Measurements from ENCODE around the gene TRPV2.

Gene TRPV2

DNA sequence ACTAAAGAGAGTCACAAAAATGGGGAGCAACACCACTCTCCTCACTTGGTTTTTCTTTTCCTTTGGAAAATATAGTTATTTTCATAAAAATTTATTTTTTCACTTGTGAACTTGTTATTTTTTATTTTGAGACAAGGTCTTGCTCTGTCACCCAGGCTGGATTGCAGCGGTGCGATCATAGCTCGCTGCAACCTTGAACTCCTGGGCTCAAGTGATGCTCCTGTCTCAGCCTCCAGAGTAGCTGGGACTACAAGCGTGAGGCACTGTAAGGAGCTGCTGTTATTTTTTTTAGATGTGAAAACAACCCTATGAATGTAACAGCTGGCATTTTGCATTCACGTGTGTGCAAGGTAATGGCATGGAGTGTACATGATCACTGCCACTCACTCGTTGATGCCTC, 51.7 kb downstream of the TRPV2 start:
- POLR2A ChIA-PET, result no interaction called here
- no peak overlapping the region for H3K27ac ChIP-seq (ENCODE audit: insufficient read depth in 1 of 2, low read depth in 1 of 2, low read length in 2 of 2, poor library complexity in 1 of 2, severe bottlenecking in 2 of 2)
- peaks cover 0 to 16% (median 4%) of the 10 kb centered on the region in 4 experiments for H3K36me3 ChIP-seq (ENCODE audit: control insufficient read depth in 4 of 4, insufficient read depth in 4 of 4, low read length in 3 of 4)
- CTCF ChIA-PET, result interaction anchor here (0.8 to 4.1 kb wide), 4 partner anchors 14 to 103 kb away, joined by 3 to 19 read pairs (median 4); no protein-coding TSS in a partner anchor
- DNase-seq, result no peak
- no peaks in the 10 kb centered on the region for H3K27me3 ChIP-seq (replicated peaks in 2 of 5; ENCODE audit: control insufficient read depth in 4 of 5, insufficient read depth in 5 of 5, low read length in 4 of 5)
- WGBS (ENCODE audit: insufficient coverage), result 98% methylated on average over 6 of the region's 6 CpGs
- peaks cover 0 to 4% (median 0%) of the 10 kb centered on the region in 4 experiments for H3K4me1 ChIP-seq (ENCODE audit: control extremely low read depth in 1 of 4, control insufficient read depth in 4 of 4, insufficient read depth in 4 of 4, low read length in 3 of 4)
- H3K4me3 ChIP-seq (ENCODE audit: control insufficient read depth in 1 of 7, extremely low read depth in 1 of 7, insufficient read depth in 4 of 7, low read depth in 2 of 7, low read length in 6 of 7), result no peak overlapping the region
- H3K9me3 ChIP-seq (ENCODE audit: control extremely low read depth in 1 of 5, control insufficient read depth in 4 of 5, insufficient read depth in 2 of 5, low read depth in 1 of 5, low read length in 4 of 5), result no peaks in the 10 kb centered on the region

DNA sequence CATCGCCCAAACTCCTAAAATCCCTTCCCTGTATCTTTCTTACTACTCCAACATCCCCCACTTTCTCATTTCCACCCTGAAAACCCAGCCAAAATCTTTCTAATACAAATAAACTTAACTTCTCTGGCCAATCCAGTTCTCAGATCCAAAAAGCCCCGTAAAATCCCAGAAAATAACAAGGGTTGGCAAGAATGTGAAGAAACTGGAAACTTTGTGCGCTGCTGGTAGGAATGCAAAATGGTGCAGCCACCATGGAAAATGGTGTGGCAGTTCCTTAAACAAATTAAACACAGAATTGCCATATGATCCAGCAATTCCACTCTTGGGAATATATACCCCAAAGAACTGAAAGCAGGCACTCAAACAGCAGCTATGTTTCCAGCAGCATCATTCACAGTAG, 52.5 kb downstream of the TRPV2 start:
- POLR2A ChIA-PET, result no interaction called here
- 100% methylated on average over 1 of the region's 3 CpGs for WGBS (ENCODE audit: insufficient coverage)
- CTCF ChIA-PET, result interaction anchor here (0.8 to 4.1 kb wide), 3 partner anchors 15 to 40 kb away, joined by 3 to 19 read pairs (median 3); no protein-coding TSS in a partner anchor

DNA sequence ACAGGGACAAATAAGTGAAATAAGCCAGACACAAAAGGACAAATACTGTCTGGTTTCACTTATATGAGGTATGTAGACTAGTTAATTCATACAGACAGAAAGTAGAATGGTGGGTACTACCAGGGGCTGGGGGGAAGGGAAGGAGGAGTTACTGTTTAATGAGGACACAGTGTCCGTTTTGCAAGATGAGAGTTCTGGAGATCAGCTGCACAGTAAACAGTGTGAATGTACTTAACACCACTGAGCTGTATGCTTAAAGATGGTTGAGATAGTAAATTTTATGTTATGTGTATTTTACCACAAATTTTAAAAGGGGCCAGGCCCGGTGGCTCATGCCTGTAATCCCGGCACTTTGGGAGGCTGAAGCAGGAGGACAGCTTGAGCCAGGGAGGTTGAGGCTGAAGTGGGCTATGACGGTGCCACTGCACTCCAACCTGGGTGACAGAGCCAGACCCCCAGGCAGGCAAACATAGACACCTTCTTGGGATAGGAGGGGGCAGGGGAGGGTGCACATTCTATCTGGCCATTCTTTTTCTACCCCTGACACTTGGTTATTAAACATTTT, 53.1 kb downstream of the TRPV2 start:
- H3K36me3 ChIP-seq (ENCODE audit: control insufficient read depth in 4 of 4, insufficient read depth in 4 of 4, low read length in 3 of 4), result peaks cover 0 to 4% (median 1%) of the 10 kb centered on the region in 4 experiments
- POLR2A ChIA-PET, result no interaction called here
- peaks cover 0 to 4% (median 0%) of the 10 kb centered on the region in 4 experiments for H3K4me1 ChIP-seq (ENCODE audit: control extremely low read depth in 1 of 4, control insufficient read depth in 4 of 4, insufficient read depth in 4 of 4, low read length in 3 of 4)
- no peak overlapping the region for H3K27ac ChIP-seq (ENCODE audit: insufficient read depth in 1 of 2, low read depth in 1 of 2, low read length in 2 of 2, poor library complexity in 1 of 2, severe bottlenecking in 2 of 2)
- no peaks in the 10 kb centered on the region for H3K9me3 ChIP-seq (ENCODE audit: control extremely low read depth in 1 of 5, control insufficient read depth in 4 of 5, insufficient read depth in 2 of 5, low read depth in 1 of 5, low read length in 4 of 5)
- 93% methylated on average over 3 of the region's 4 CpGs for WGBS (ENCODE audit: insufficient coverage)
- H3K27me3 ChIP-seq (replicated peaks in 2 of 5; ENCODE audit: control insufficient read depth in 4 of 5, insufficient read depth in 5 of 5, low read length in 4 of 5), result no peaks in the 10 kb centered on the region
- CTCF ChIA-PET, result interaction anchor here (4.5 kb wide), 1 partner anchor 15 kb away, joined by 19 read pairs; no protein-coding TSS in a partner anchor
- DNase-seq, result no peak
- no peak overlapping the region for H3K4me3 ChIP-seq (ENCODE audit: control insufficient read depth in 1 of 7, extremely low read depth in 1 of 7, insufficient read depth in 4 of 7, low read depth in 2 of 7, low read length in 6 of 7)

More for the DNA sequence above, 52.5 kb downstream of the TRPV2 start:
- Histone ChIP-seq H3K4me1 (ENCODE audit: control extremely low read depth in 1 of 4, control insufficient read depth in 4 of 4, insufficient read depth in 4 of 4, low read length in 3 of 4) (peaks cover 0 to 4% (median 0%) of the 10 kb centered on the region in 4 experiments), H3K36me3 (ENCODE audit: control insufficient read depth in 4 of 4, insufficient read depth in 4 of 4, low read length in 3 of 4) (peaks cover 0 to 8% (median 3%) of the 10 kb centered on the region in 4 experiments), H3K9me3 (ENCODE audit: control extremely low read depth in 1 of 5, control insufficient read depth in 4 of 5, insufficient read depth in 2 of 5, low read depth in 1 of 5, low read length in 4 of 5) (no peaks in the 10 kb centered on the region), H3K27ac (ENCODE audit: insufficient read depth in 1 of 2, low read depth in 1 of 2, low read length in 2 of 2, poor library complexity in 1 of 2, severe bottlenecking in 2 of 2) (no peak overlapping the region), H3K27me3 (replicated peaks in 2 of 5; ENCODE audit: control insufficient read depth in 4 of 5, insufficient read depth in 5 of 5, low read length in 4 of 5) (no peaks in the 10 kb centered on the region), H3K4me3 (ENCODE audit: control insufficient read depth in 1 of 7, extremely low read depth in 1 of 7, insufficient read depth in 4 of 7, low read depth in 2 of 7, low read length in 6 of 7) (no peak overlapping the region)
- DNase-seq, result no peak

DNA sequence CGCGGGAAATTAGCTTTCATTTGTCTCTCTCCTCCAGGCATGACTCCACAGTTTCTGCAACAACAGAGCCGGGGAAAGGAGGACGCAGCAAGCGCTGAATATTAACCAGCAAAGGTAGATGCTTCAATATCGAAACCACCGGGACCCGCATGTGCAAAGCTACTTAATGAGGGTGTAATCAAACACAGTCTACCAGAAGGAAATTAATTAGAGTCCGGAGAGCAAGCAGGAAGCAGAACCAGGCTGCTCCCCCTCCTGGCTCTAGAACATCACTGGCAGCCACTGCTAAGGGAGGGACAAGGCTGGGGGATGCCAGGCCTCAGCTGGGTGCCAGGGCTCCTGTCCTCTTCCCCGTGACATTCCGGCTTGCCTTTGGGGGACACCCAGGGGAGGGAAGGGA, 54.9 kb downstream of the TRPV2 start:
- Histone ChIP-seq H3K27ac (ENCODE audit: insufficient read depth in 1 of 2, low read depth in 1 of 2, low read length in 2 of 2, poor library complexity in 1 of 2, severe bottlenecking in 2 of 2) (no peak overlapping the region), H3K4me1 (ENCODE audit: control extremely low read depth in 1 of 4, control insufficient read depth in 4 of 4, insufficient read depth in 4 of 4, low read length in 3 of 4) (peaks cover 0 to 4% (median 0%) of the 10 kb centered on the region in 4 experiments), H3K36me3 (ENCODE audit: control insufficient read depth in 4 of 4, insufficient read depth in 4 of 4, low read length in 3 of 4) (peaks cover 0 to 4% (median 0%) of the 10 kb centered on the region in 4 experiments), H3K4me3 (ENCODE audit: control insufficient read depth in 1 of 7, extremely low read depth in 1 of 7, insufficient read depth in 4 of 7, low read depth in 2 of 7, low read length in 6 of 7) (peak overlapping the region in 1 of 7 experiments; percentile 31), H3K9me3 (ENCODE audit: control extremely low read depth in 1 of 5, control insufficient read depth in 4 of 5, insufficient read depth in 2 of 5, low read depth in 1 of 5, low read length in 4 of 5) (no peaks in the 10 kb centered on the region), H3K27me3 (replicated peaks in 2 of 5; ENCODE audit: control insufficient read depth in 4 of 5, insufficient read depth in 5 of 5, low read length in 4 of 5) (no peaks in the 10 kb centered on the region)
- ChIA-PET CTCF (interaction anchor here (2.1 to 4.5 kb wide), 2 partner anchors 17 to 26 kb away, joined by 4 to 19 read pairs; no protein-coding TSS in a partner anchor), POLR2A (interaction anchor here (1.1 kb wide), 1 partner anchor 9 kb away, joined by 3 read pairs; no protein-coding TSS in a partner anchor)
- WGBS (ENCODE audit: insufficient coverage), result 73% methylated on average over 7 of the region's 11 CpGs
- DNase-seq, result peak in 2 of 3 donors; percentile 24 to 28

DNA sequence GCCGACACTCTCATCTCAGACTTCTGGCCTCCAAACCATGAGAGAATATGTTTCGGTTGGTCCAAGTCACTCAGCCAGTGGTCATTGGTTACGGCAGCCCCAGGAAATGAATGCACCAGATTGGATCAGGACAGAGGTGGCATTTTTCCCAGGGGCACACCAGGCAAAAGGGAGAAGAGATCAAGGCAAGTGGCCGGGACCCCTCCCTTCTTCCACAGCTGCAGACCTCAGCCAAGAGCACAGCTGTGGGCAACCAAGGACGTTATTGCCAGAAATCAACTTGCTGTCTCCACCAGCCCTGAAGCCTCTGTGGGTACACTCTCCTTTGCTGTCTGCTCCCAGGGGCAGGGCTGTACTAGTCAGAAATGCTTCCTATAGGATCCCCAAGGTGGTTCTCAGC, 55.9 kb downstream of the TRPV2 start:
- 89% methylated on average over 4 of the region's 5 CpGs for WGBS (ENCODE audit: insufficient coverage)
- peaks cover 0 to 4% (median 0%) of the 10 kb centered on the region in 4 experiments for H3K4me1 ChIP-seq (ENCODE audit: control extremely low read depth in 1 of 4, control insufficient read depth in 4 of 4, insufficient read depth in 4 of 4, low read length in 3 of 4)
- peaks cover 0 to 4% (median 0%) of the 10 kb centered on the region in 4 experiments for H3K36me3 ChIP-seq (ENCODE audit: control insufficient read depth in 4 of 4, insufficient read depth in 4 of 4, low read length in 3 of 4)
- H3K4me3 ChIP-seq (ENCODE audit: control insufficient read depth in 1 of 7, extremely low read depth in 1 of 7, insufficient read depth in 4 of 7, low read depth in 2 of 7, low read length in 6 of 7), result no peak overlapping the region
- no peak overlapping the region for H3K27ac ChIP-seq (ENCODE audit: insufficient read depth in 1 of 2, low read depth in 1 of 2, low read length in 2 of 2, poor library complexity in 1 of 2, severe bottlenecking in 2 of 2)
- CTCF ChIA-PET, result interaction anchor here (0.6 to 4.5 kb wide), 4 partner anchors 10 to 50 kb away, joined by 3 to 19 read pairs (median 5); no protein-coding TSS in a partner anchor
- POLR2A ChIA-PET, result no interaction called here
- no peaks in the 10 kb centered on the region for H3K9me3 ChIP-seq (ENCODE audit: control extremely low read depth in 1 of 5, control insufficient read depth in 4 of 5, insufficient read depth in 2 of 5, low read depth in 1 of 5, low read length in 4 of 5)
- no peaks in the 10 kb centered on the region for H3K27me3 ChIP-seq (replicated peaks in 2 of 5; ENCODE audit: control insufficient read depth in 4 of 5, insufficient read depth in 5 of 5, low read length in 4 of 5)
- DNase-seq, result no peak

DNA sequence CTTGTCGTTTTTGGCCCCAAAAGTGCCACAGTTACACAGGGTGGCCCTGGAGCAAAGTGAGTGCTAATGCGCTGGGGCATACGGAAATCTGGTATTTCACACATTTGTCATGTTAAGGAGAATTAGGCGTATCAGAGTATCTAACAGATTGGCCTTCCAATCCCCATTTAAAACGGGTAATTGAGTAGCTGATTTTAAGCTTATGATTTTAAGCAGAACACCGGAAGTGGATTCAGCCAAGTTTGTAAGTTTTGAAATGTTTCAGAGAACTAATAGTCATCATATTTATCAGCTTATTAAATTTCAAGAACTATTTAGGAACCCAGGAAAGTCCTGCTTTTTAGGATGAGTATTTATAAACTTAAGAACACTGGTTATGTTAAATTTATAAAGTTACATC, 57.2 kb downstream of the TRPV2 start:
- Histone ChIP-seq H3K4me3 (ENCODE audit: control insufficient read depth in 1 of 7, extremely low read depth in 1 of 7, insufficient read depth in 4 of 7, low read depth in 2 of 7, low read length in 6 of 7) (no peak overlapping the region), H3K4me1 (ENCODE audit: control extremely low read depth in 1 of 4, control insufficient read depth in 4 of 4, insufficient read depth in 4 of 4, low read length in 3 of 4) (peaks cover 0 to 4% (median 0%) of the 10 kb centered on the region in 4 experiments), H3K36me3 (ENCODE audit: control insufficient read depth in 4 of 4, insufficient read depth in 4 of 4, low read length in 3 of 4) (peaks cover 0 to 4% (median 0%) of the 10 kb centered on the region in 4 experiments), H3K9me3 (ENCODE audit: control extremely low read depth in 1 of 5, control insufficient read depth in 4 of 5, insufficient read depth in 2 of 5, low read depth in 1 of 5, low read length in 4 of 5) (no peaks in the 10 kb centered on the region), H3K27ac (ENCODE audit: insufficient read depth in 1 of 2, low read depth in 1 of 2, low read length in 2 of 2, poor library complexity in 1 of 2, severe bottlenecking in 2 of 2) (no peak overlapping the region), H3K27me3 (replicated peaks in 2 of 5; ENCODE audit: control insufficient read depth in 4 of 5, insufficient read depth in 5 of 5, low read length in 4 of 5) (no peaks in the 10 kb centered on the region)
- CTCF ChIA-PET, result interaction anchor here (1.5 to 4.5 kb wide), 2 partner anchors 20 to 49 kb away, joined by 6 to 19 read pairs; no protein-coding TSS in a partner anchor
- WGBS (ENCODE audit: insufficient coverage), result 89% methylated on average over 4 of the region's 6 CpGs
- POLR2A ChIA-PET, result interaction anchor here (0.6 kb wide), 1 partner anchor 42 kb away, joined by 5 read pairs; no protein-coding TSS in a partner anchor
- no peak for DNase-seq
